GM18870 (cell line): Measurements from ENCODE around the gene POU2F1.
"Not testable (repeated sequence)": the region's sequence is repeated elsewhere in the genome, so short reads cannot be mapped to it uniquely, and the experiment has no call there.

Experiments
- ATAC-seq: cut with Tn5 transposase; IDR thresholded peaks from one replicate; pipeline ENCODE4 v1.9.1; 2021; ENCODE audit warnings: moderate library complexity; ENCODE audit not compliant: unreplicated experiment

Gene POU2F1

DNA sequence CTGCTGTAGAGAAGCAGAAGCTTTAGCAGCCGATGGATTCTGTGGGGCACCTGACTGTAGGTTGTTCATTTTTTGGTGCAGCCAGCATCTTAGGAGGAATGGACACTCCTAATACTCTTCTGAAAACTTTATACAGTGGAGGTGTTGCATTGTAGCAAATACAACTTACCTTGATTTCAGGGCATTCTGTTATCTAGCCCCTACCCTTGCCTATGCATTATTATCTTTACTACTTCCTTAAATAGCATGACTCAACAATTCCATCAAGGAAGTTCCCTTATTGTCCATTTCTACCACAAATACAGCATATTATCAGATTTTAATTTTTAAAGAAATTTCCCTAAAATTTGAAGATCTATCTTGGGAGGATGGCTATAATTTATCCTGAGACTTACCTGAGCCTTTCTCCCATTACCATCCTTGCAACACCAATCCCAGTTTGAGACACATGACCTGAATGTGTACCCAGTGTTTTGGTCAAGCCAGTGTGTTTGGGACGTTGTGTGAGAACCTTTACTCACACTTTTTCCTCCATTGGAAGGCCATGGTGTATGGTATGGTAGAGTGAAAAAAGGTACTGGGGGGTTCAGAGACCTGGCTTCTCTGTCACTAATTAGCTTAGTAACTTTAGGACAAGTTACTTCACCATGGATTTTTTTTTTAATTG lies 9.2 kb downstream of the POU2F1 start:
- no peak for ATAC-seq

GRCh38 chr1:167230437-167230836 lies 9.8 kb downstream of the POU2F1 start:
- no peak for ATAC-seq

GRCh38 chr1:167231873-167232450 lies 11.3 kb downstream of the POU2F1 start:
- ATAC-seq, result no peak

DNA sequence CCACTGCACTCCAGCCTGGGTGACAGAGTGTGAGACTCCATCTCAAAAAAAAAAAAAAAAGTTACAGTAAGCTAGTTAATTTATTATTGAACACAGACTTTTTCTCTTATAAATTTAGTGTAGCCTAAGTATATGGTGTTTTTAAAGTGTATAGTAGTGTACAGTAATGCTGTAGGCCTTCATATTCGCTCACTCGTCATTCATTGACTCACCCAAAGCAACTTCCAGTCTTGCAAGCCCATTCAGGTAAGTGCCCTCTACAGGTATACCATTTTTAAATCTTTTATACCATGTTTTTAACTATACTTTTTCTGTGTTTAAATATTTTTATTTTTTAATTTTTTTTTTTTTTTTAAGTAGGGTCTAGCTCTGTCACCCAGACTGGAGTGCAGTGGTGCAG lies 12.1 kb downstream of the POU2F1 start:
- ATAC-seq, result no peak

- no peak for ATAC-seq
Measured at GRCh38 chr1:167233373-167233772, 12.7 kb downstream of the POU2F1 start.

- no peak for ATAC-seq
Measured at GRCh38 chr1:167237000-167237399, 16.3 kb downstream of the POU2F1 start.

DNA sequence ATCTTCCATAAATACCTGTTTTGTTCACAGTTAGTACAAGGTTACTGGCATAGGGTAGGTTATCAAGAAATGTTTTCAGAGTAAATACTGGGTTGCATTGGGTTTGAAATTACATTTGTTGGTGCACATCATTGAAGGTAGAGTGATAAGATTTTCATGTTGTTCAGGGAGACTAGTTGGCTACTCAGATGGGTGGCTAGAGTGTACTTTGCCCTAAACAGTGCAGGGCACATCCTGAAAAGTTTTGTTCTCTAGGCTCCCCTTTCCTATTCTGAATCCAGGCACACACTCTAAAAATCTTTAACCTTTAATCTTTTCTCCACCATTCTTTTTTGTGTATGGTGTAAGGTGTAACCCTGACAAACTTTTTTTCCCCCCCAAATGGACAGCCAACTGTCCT lies 18.0 kb downstream of the POU2F1 start:
- ATAC-seq, result no peak

GRCh38 chr1:167239257-167239656 lies 18.6 kb downstream of the POU2F1 start:
- ATAC-seq, result no peak

DNA sequence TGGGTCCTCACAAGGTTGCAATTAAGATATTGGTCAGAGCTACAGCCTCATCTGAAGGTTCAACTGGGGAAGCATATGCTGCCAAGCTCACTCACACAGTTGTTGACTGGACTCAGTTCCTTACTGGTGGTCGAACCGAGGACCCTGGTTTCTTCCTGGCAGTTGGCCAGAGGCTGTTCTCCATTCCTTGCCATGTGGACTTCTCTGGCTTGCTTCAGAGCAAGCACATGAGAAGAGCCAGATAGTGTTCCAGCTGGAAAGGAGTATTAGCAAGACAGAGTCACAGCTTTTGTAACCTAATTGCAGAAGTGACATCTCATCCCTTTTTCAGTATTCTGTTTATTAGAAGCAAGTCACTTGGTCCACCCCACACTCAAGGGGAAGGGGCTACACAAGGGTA lies 23.6 kb downstream of the POU2F1 start:
- ATAC-seq, result no peak

DNA sequence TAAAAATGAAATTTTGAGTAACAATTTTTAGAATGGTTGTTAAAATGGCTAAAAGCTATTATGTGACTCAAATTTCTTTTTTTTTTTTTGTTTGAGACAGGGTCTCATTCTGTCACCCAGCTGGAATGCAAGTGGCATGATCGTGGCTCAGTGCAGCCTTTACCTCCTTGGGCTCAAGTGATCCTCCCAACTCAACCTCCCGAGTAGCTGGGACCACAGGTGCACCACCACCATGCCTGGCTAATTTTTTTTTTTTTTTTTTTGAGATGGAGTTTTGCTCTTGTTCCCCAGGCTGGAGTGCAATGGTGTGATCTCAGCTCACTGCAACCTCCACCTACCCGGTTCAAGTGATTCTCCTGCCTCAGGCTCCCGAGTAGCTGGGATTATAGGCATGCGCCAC lies 24.5 kb downstream of the POU2F1 start:
- ATAC-seq, result not testable (repeated sequence)

GRCh38 chr1:167246971-167247370 lies 26.3 kb downstream of the POU2F1 start:
- no peak for ATAC-seq

DNA sequence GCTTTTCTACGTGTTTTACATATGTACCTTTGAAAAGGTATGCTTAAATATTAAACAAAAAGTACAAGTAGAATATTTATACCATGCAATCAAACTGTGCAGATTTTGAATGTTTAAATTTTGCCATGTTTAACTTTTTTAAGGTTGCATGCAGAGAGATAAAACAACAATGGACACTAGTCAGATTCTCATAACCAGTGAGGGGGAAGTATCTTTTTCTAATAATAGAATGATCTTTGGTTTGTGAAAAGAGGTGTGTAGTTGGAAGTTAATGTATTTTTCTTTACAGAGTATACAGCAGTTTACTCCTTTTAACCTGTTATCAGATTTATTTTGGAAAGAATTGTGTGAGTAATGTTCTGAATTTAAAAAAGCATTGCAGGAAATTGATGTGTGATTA lies 27.1 kb downstream of the POU2F1 start:
- no peak for ATAC-seq

- ATAC-seq, result no peak
Measured at GRCh38 chr1:167248707-167249642, 28.3 kb downstream of the POU2F1 start.

GRCh38 chr1:167249702-167250101 lies 29.0 kb downstream of the POU2F1 start:
- ATAC-seq, result peak; percentile 59

DNA sequence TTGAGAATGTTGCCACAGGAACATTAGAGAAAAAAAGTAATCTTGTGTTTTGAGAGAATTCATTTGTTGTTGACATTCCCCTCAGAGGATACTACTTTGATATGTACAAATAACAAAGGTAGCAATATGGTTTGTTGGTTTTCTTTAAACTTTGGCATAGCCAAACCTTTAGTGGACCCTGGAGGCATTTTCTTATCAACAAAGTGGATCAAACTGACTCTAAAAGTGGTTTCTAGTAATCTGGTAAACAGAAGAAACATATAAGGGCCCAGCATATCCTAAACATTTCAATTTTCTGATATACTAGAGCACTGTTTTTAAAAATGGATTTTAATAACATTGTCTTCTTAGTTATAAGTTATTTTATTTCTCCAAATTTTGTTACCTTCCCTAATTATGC lies 29.8 kb downstream of the POU2F1 start:
- no peak for ATAC-seq

- ATAC-seq, result no peak
Measured at GRCh38 chr1:167251472-167251871, 30.8 kb downstream of the POU2F1 start.

- no peak for ATAC-seq
Measured at GRCh38 chr1:167252986-167253385, 32.3 kb downstream of the POU2F1 start.

DNA sequence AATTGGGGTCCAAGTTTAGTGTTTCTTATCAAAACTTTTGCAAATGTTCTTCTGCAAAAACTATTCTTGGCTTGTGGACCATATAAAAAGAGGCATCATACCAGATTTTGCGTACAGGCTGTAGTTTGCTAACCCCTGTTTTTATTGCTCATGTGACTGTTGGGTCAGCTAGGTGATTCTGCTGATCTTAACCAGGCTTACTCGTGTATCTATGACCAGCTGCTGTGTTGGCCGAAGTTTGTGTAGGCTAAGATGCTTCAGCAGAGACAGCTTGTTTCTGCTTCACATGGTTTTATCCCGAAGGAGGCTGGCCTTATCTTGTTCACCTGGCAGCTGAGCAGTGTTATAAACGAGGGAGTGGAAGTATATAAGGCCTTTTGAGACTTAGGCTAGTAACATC lies 38.2 kb downstream of the POU2F1 start:
- ATAC-seq, result no peak

DNA sequence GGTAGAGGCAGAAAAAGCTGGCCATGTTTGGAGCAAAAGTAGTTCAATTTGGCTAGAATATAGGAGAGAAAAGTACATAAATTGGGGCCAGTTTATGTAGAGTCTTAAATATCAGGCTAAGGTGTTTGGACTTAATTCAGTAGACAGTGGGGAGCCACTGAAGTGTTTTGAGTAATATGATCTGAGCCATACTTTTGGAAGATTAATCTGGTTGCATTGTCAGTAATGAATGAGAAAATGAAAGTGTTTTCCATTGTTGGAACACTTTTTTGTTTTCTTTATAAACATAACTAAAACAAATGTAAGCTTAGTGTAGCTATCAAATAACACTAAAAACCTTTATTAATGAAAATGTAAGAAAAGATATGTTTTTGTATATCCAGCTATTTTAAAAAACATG lies 42.1 kb downstream of the POU2F1 start:
- ATAC-seq, result no peak

- ATAC-seq, result no peak
Measured at GRCh38 chr1:167263344-167263743, 42.7 kb downstream of the POU2F1 start.

GRCh38 chr1:167263819-167264464 lies 43.3 kb downstream of the POU2F1 start:
- no peak for ATAC-seq
